H9 (cell line): ENCODE measurements around the gene XIRP1. TPM values are rescaled to one million over a fixed set of nuclear protein-coding genes. Genes with fewer than 3 reads are reported as not detected.

Experiments used
- DNase-seq: peaks from one replicate; pipeline ENCODE4 v3.0.0-alpha.2; 2017
- H2AFZ ChIP-seq: one replicate; pipeline ENCODE4 v1.6.1; 2013; ENCODE audit warnings: mild to moderate bottlenecking, low read length, control low read depth, moderate library complexity
- H2AK5ac ChIP-seq: 2 replicates; pipeline ENCODE4 v1.6.1; 2013; ENCODE audit warnings: low read length, control low read depth, mixed read lengths; ENCODE audit not compliant: insufficient read length
- H2BK120ac ChIP-seq: one replicate; pipeline ENCODE4 v1.6.1; 2013; ENCODE audit warnings: low read depth, mild to moderate bottlenecking, low read length, control low read depth, inconsistent platforms; ENCODE audit not compliant: poor library complexity, severe bottlenecking
- H2BK12ac ChIP-seq: 2 replicates; pipeline ENCODE4 v1.6.1; 2013; ENCODE audit warnings: low read length, control low read depth, mixed read lengths, low read depth; ENCODE audit not compliant: insufficient read length
- H2BK15ac ChIP-seq: 2 replicates; pipeline ENCODE4 v1.6.1; 2013; ENCODE audit warnings: low read depth, low read length, control low read depth
- H2BK20ac ChIP-seq: one replicate; pipeline ENCODE4 v1.6.1; 2013; ENCODE audit warnings: low read depth, mild to moderate bottlenecking, low read length, control low read depth, inconsistent platforms; ENCODE audit not compliant: poor library complexity, severe bottlenecking
- H2BK5ac ChIP-seq: 2 replicates; pipeline ENCODE4 v1.6.1; 2013; ENCODE audit warnings: low read length, control low read depth, mixed read lengths; ENCODE audit not compliant: insufficient read length
- H3K14ac ChIP-seq: 2 replicates; pipeline ENCODE4 v1.6.1; 2013; ENCODE audit warnings: low read length, control low read depth; ENCODE audit not compliant: insufficient read depth
- H3K18ac ChIP-seq: 2 replicates; pipeline ENCODE4 v1.6.1; 2013; ENCODE audit warnings: low read depth, mild to moderate bottlenecking, mixed read lengths, low read length, control low read depth; ENCODE audit not compliant: insufficient read length
- H3K23ac ChIP-seq: 2 replicates; pipeline ENCODE4 v1.6.1; 2013; ENCODE audit warnings: low read length, control low read depth, mixed read lengths, low read depth; ENCODE audit not compliant: insufficient read length
- H3K23me2 ChIP-seq: 2 replicates; pipeline ENCODE4 v1.6.1; 2013; ENCODE audit warnings: low read depth, mild to moderate bottlenecking, mixed read lengths, low read length, control low read depth; ENCODE audit not compliant: insufficient read length, poor library complexity, severe bottlenecking
- H3K27ac ChIP-seq: 2 replicates; pipeline ENCODE4 v1.5.1; 2013; ENCODE audit warnings: low read length, control low read depth, mixed read lengths, low read depth; ENCODE audit not compliant: insufficient read length
- H3K27me3 ChIP-seq: 2 replicates; pipeline ENCODE4 v1.6.1; 2013; ENCODE audit warnings: low read length, control low read depth, inconsistent platforms; ENCODE audit not compliant: insufficient read depth
- H3K4ac ChIP-seq: 2 replicates; pipeline ENCODE4 v1.6.1; 2013; ENCODE audit warnings: low read depth, mild to moderate bottlenecking, control low read depth, inconsistent platforms, low read length, moderate library complexity
- H3K4me1 ChIP-seq: 2 replicates; pipeline ENCODE4 v1.6.1; 2013; ENCODE audit warnings: low read length, control low read depth, inconsistent platforms; ENCODE audit not compliant: insufficient read depth
- H3K4me2 ChIP-seq: 2 replicates; pipeline ENCODE4 v1.6.1; 2013; ENCODE audit warnings: low read length, control low read depth, mixed read lengths; ENCODE audit not compliant: insufficient read length, insufficient read depth
- H3K56ac ChIP-seq: 2 replicates; pipeline ENCODE4 v1.6.1; 2013; ENCODE audit warnings: low read depth, mild to moderate bottlenecking, mixed read lengths, low read length, control low read depth; ENCODE audit not compliant: insufficient read length
- H3K79me1 ChIP-seq: 2 replicates; pipeline ENCODE4 v1.6.1; 2013; ENCODE audit warnings: low read depth, mild to moderate bottlenecking, moderate library complexity, low read length, control low read depth, inconsistent platforms; ENCODE audit not compliant: insufficient read depth, poor library complexity, severe bottlenecking
- H3K79me2 ChIP-seq: 2 replicates; pipeline ENCODE4 v1.6.1; 2013; ENCODE audit warnings: low read length, control low read depth, inconsistent platforms; ENCODE audit not compliant: insufficient read depth
- H3K9ac ChIP-seq: 2 replicates; pipeline ENCODE4 v1.6.1; 2013; ENCODE audit warnings: low read length, control low read depth, mixed read lengths; ENCODE audit not compliant: insufficient read length; ENCODE audit errors: extremely low read depth
- H3K9me3 ChIP-seq: one replicate; pipeline ENCODE4 v1.6.1; 2013; ENCODE audit warnings: low read depth, low read length, inconsistent platforms; ENCODE audit not compliant: control insufficient read depth
- H3T11ph ChIP-seq: one replicate; pipeline ENCODE4 v1.6.1; 2013; ENCODE audit warnings: mild to moderate bottlenecking, low read length, control low read depth, inconsistent platforms
- H4K20me1 ChIP-seq: one replicate; pipeline ENCODE4 v1.6.1; 2013; ENCODE audit not compliant: control insufficient read depth, insufficient read length, insufficient read depth
- H4K5ac ChIP-seq: 2 replicates; pipeline ENCODE4 v1.6.1; 2013; ENCODE audit warnings: low read depth, mild to moderate bottlenecking, mixed read lengths, low read length, control low read depth; ENCODE audit not compliant: insufficient read length
- H4K8ac ChIP-seq: replicated peaks from 2 replicates; pipeline ENCODE4 v1.6.1; 2013; ENCODE audit warnings: low read length, control low read depth, mixed read lengths, low read depth; ENCODE audit not compliant: insufficient read length
- H4K91ac ChIP-seq: 2 replicates; pipeline ENCODE4 v1.6.1; 2013; ENCODE audit warnings: low read depth, mild to moderate bottlenecking, moderate library complexity, mixed read lengths, low read length, control low read depth; ENCODE audit not compliant: insufficient read length
- H3K27ac Mint-ChIP-seq, 3 experiments: 2 replicates in 2 of 3; 3 replicates in 1 of 3; pipeline ENCODE4 v1.8.0; 2020 to 2021; ENCODE audit warnings: mixed read lengths in 3 of 3, mild to moderate bottlenecking in 1 of 3, moderate library complexity in 1 of 3
- H3K27me3 Mint-ChIP-seq: 2 replicates; pipeline ENCODE4 v1.8.0; 2021; ENCODE audit warnings: low read depth, mild to moderate bottlenecking, moderate library complexity, mixed read lengths
- H3K36me3 Mint-ChIP-seq, 3 experiments: 2 replicates in 2 of 3; 3 replicates in 1 of 3; pipeline ENCODE4 v1.8.0; 2020 to 2021; ENCODE audit warnings: low read depth in 3 of 3, mixed read lengths in 3 of 3; ENCODE audit not compliant: insufficient read depth in 1 of 3
- H3K4me1 Mint-ChIP-seq, 2 experiments: 2 replicates each; pipeline ENCODE4 v1.8.0; 2020; ENCODE audit warnings: mixed read lengths in 2 of 2
- H3K4me3 Mint-ChIP-seq, 2 experiments: 2 replicates in 1 of 2; 3 replicates in 1 of 2; pipeline ENCODE4 v1.8.0; 2020 to 2021; ENCODE audit warnings: mild to moderate bottlenecking in 2 of 2, mixed read lengths in 2 of 2, moderate library complexity in 1 of 2
- H3K9me3 Mint-ChIP-seq, 2 experiments: 2 replicates in 1 of 2; 3 replicates in 1 of 2; pipeline ENCODE4 v1.8.0; 2020; ENCODE audit warnings: mild to moderate bottlenecking in 2 of 2, mixed read lengths in 2 of 2, moderate library complexity in 1 of 2
- WGBS: extraction: QIAGEN DNeasy Blood & Tissue Kit; methylation state at CpG from one replicate; pipeline ENCODE4 v1.1.7; 2013; ENCODE audit warnings: missing lambda C conversion rate, low lambda C conversion rate, mixed read lengths; ENCODE audit not compliant: insufficient read length; ENCODE audit errors: extremely low coverage; 5-methylcytosine and 5-hydroxymethylcytosine counted together
- total RNA-seq: library from RNA; stranded (reverse); gene quantifications from 2 replicates; pipeline ENCODE4 v1.2.1, GENCODE V29; 2021
- TF ChIP-seq, protein P1 (sequence below): fragments of 200-600 bp; sonication (generic); conservative IDR thresholded peaks from 3 replicates; pipeline ENCODE4 v1.8.0; 2021; ENCODE audit warnings: antibody characterized with exemption, mild to moderate bottlenecking

XIRP1 gene
- total RNA-seq, 1 experiment from 2014 or later: not detected

DNA sequence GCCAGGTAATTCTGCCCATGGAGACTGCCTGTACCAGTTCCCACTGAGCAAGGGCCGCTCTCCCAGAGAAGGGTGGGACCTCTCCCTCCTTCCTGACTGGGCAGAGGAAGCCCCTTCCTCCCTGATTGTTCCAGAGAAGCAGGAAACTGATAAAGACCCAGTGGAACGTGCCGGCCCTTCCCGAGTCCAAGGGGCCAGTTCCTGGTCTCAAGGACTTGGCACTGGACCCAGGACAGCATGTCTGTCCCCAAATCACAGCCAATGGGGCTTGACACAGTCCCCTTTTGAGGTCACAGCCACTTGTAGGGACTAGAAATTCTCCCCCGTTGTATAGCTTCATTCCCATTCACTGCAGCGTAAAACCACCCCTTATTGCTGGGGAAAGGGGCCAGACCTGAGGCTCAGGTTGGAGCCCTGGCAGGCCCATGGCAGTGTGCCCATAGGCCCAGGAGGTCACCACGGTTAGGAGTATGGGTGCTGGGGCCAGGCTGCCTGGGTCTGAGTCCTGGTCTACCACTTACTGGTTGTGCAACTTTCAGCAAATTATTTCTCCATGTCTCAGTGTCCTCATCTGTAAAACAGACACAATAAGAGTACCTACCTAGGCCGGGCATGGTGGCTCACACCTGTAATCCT lies 57.1 kb downstream of the XIRP1 start:
- WGBS: no CpG with 5 or more reads among the region's 8 CpGs
- no peaks in the 10 kb centered on the region for H3K4me1 ChIP-seq
- no peaks in the 10 kb centered on the region for H3K79me1 ChIP-seq
- no peak overlapping the region for H2AFZ ChIP-seq
- Mint-ChIP-seq H3K9me3 (no peaks in the 10 kb centered on the region), H3K4me1 (peaks cover 2 to 5% of the 10 kb centered on the region in 2 experiments; a peak in 1 of 4 replicates), H3K36me3 (no peaks in the 10 kb centered on the region), H3K27me3 (no peaks in the 10 kb centered on the region), H3K27ac (peak overlapping the region in 1 of 3 experiments; percentile 22; a peak in 1 of 7 replicates), H3K4me3 (no peak overlapping the region)
- H3K4ac ChIP-seq: no peak overlapping the region
- H4K91ac ChIP-seq: no peak overlapping the region
- TF ChIP-seq, protein P1, sequence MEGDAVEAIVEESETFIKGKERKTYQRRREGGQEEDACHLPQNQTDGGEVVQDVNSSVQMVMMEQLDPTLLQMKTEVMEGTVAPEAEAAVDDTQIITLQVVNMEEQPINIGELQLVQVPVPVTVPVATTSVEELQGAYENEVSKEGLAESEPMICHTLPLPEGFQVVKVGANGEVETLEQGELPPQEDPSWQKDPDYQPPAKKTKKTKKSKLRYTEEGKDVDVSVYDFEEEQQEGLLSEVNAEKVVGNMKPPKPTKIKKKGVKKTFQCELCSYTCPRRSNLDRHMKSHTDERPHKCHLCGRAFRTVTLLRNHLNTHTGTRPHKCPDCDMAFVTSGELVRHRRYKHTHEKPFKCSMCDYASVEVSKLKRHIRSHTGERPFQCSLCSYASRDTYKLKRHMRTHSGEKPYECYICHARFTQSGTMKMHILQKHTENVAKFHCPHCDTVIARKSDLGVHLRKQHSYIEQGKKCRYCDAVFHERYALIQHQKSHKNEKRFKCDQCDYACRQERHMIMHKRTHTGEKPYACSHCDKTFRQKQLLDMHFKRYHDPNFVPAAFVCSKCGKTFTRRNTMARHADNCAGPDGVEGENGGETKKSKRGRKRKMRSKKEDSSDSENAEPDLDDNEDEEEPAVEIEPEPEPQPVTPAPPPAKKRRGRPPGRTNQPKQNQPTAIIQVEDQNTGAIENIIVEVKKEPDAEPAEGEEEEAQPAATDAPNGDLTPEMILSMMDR: no peak
- H3K18ac ChIP-seq: no peak overlapping the region
- no peaks in the 10 kb centered on the region for H3K27me3 ChIP-seq
- no peak overlapping the region for H3K56ac ChIP-seq
- no peak overlapping the region for H4K5ac ChIP-seq
- no peak overlapping the region for H2BK120ac ChIP-seq
- no peak overlapping the region for H2BK12ac ChIP-seq
- no peak for DNase-seq
- no peak overlapping the region for H4K8ac ChIP-seq
- no peak overlapping the region for H3K9ac ChIP-seq
- no peak overlapping the region for H3T11ph ChIP-seq
- H3K79me2 ChIP-seq: no peaks in the 10 kb centered on the region
- H3K23me2 ChIP-seq: no peaks in the 10 kb centered on the region
- H3K23ac ChIP-seq: no peak overlapping the region
- no peaks in the 10 kb centered on the region for H3K9me3 ChIP-seq
- no peak overlapping the region for H2BK15ac ChIP-seq
- H3K4me2 ChIP-seq: no peak overlapping the region
- H2BK20ac ChIP-seq: no peak overlapping the region
- H2AK5ac ChIP-seq: no peak overlapping the region
- H3K14ac ChIP-seq: no peak overlapping the region
- H4K20me1 ChIP-seq: no peaks in the 10 kb centered on the region
- no peak overlapping the region for H3K27ac ChIP-seq
- H2BK5ac ChIP-seq: no peak overlapping the region
